PC-3 (cell line): ENCODE results near the gene SLC35B4. TPM values are rescaled to one million over a fixed set of nuclear protein-coding genes. Genes with fewer than 3 reads are reported as not detected.

ENCODE experiments used
- ATAC-seq: fragments of 200-7000 bp; cut with Tn5 transposase; 2 replicates; pipeline ENCODE4 v1.9.1; 2020; ENCODE audit warnings: mild to moderate bottlenecking, moderate library complexity
- BruUV-seq: library from RNA; stranded (reverse); fragments of 400-500 nt; replicated peaks from 2 replicates; lab custom pipeline; 2021; lab: Mats Ljungman, UMichigan
- CTCF ChIA-PET: fragments of 300-600 bp; sonication (Branson Sonifier 250); formaldehyde crosslinking; loops from one replicate; lab custom pipeline; 2022; ENCODE audit warnings: antibody characterized with exemption; lab: Charles Lee
- POLR2A ChIA-PET: fragments of 300-600 bp; sonication (Branson Sonifier 250); formaldehyde crosslinking; loops from one replicate; lab custom pipeline; 2022; ENCODE audit warnings: antibody characterized with exemption; ENCODE audit not compliant: unreplicated experiment; lab: Charles Lee
- DNase-seq: peaks from one replicate; pipeline ENCODE4 v3.0.0-alpha.2; 2015
- H2AFZ ChIP-seq: fragments of 300-600 bp; sonication (generic); 2 replicates; pipeline ENCODE4 v1.6.0; 2016; ENCODE audit warnings: antibody characterized with exemption, low read length
- H3F3A ChIP-seq: fragments of 300-600 bp; sonication (generic); one replicate; pipeline ENCODE4 v1.6.0; 2017; ENCODE audit warnings: antibody characterized with exemption, low read length, control low read depth, mild to moderate bottlenecking; ENCODE audit not compliant: unreplicated experiment
- H3K27ac ChIP-seq: fragments of 300-600 bp; sonication (generic); 2 replicates; pipeline ENCODE4 v1.5.1; 2016; ENCODE audit warnings: mild to moderate bottlenecking, low read length
- H3K27me3 ChIP-seq: fragments of 300-600 bp; sonication (generic); 2 replicates; pipeline ENCODE4 v1.6.1; 2016; ENCODE audit warnings: low read length, mixed read lengths
- H3K36me3 ChIP-seq: fragments of 300-600 bp; sonication (generic); 2 replicates; pipeline ENCODE4 v1.6.1; 2016; ENCODE audit warnings: low read depth, mixed run types, low read length, mixed read lengths
- H3K4me1 ChIP-seq: fragments of 300-600 bp; sonication (generic); 2 replicates; pipeline ENCODE4 v1.5.1; 2016; ENCODE audit warnings: low read length; ENCODE audit not compliant: insufficient read depth
- H3K4me2 ChIP-seq: fragments of 300-600 bp; sonication (generic); 2 replicates; pipeline ENCODE4 v1.6.0; 2016; ENCODE audit warnings: low read length
- H3K4me3 ChIP-seq: fragments of 300-600 bp; sonication (generic); 2 replicates; pipeline ENCODE4 v1.5.1; 2016; ENCODE audit warnings: mild to moderate bottlenecking, low read length, mixed read lengths
- H3K79me2 ChIP-seq: fragments of 300-600 bp; sonication (generic); 2 replicates; pipeline ENCODE4 v1.6.1; 2017; ENCODE audit warnings: low read length, mixed read lengths
- H3K9ac ChIP-seq: fragments of 300-600 bp; sonication (generic); 2 replicates; pipeline ENCODE4 v1.6.0; 2016; ENCODE audit warnings: mild to moderate bottlenecking, low read length
- H3K9me2 ChIP-seq: fragments of 300-600 bp; sonication (generic); replicated peaks from 2 replicates; pipeline ENCODE4 v1.6.1; 2016; ENCODE audit warnings: mixed run types, low read length, mixed read lengths
- H3K9me3 ChIP-seq: fragments of 300-600 bp; sonication (generic); 2 replicates; pipeline ENCODE4 v1.6.1; 2016; ENCODE audit warnings: low read length, mixed read lengths
- H4K20me1 ChIP-seq: fragments of 300-600 bp; sonication (generic); 2 replicates; pipeline ENCODE4 v1.6.1; 2016; ENCODE audit warnings: low read length, mixed read lengths
- EZH2 ChIP-seq: fragments of 300-600 bp; sonication (generic); IDR thresholded peaks from one replicate; pipeline ENCODE4 v1.6.1; 2017; ENCODE audit warnings: antibody characterized with exemption, mild to moderate bottlenecking, low read length; ENCODE audit not compliant: unreplicated experiment
- EZH2phosphoT487 ChIP-seq: fragments of 300-600 bp; sonication (generic); IDR thresholded peaks from 2 replicates; pipeline ENCODE4 v1.6.1; 2018; ENCODE audit warnings: mild to moderate bottlenecking, antibody characterized with exemption, low read length, borderline replicate concordance
- intact Hi-C: fragments of 100-400 bp; cut with micrococcal nuclease; formaldehyde crosslinking; loops from 2 replicates; pipeline ENCODE4 v1.9.0; 2023
- total RNA-seq: library from RNA; depleted of rRNA; stranded (reverse); fragments of >200 nt; gene quantifications from 2 replicates; pipeline ENCODE4 v1.2.3, GENCODE V29; 2014
- TF ChIP-seq, protein P1 (sequence below): fragments of 300-600 bp; sonication (generic); conservative IDR thresholded peaks from 2 replicates; pipeline ENCODE4 v1.5.1; 2017; ENCODE audit warnings: antibody characterized with exemption, low read depth, mild to moderate bottlenecking, low read length

SLC35B4 gene
- total RNA-seq, 1 experiment from 2014 or later, result 34.2 TPM

DNA sequence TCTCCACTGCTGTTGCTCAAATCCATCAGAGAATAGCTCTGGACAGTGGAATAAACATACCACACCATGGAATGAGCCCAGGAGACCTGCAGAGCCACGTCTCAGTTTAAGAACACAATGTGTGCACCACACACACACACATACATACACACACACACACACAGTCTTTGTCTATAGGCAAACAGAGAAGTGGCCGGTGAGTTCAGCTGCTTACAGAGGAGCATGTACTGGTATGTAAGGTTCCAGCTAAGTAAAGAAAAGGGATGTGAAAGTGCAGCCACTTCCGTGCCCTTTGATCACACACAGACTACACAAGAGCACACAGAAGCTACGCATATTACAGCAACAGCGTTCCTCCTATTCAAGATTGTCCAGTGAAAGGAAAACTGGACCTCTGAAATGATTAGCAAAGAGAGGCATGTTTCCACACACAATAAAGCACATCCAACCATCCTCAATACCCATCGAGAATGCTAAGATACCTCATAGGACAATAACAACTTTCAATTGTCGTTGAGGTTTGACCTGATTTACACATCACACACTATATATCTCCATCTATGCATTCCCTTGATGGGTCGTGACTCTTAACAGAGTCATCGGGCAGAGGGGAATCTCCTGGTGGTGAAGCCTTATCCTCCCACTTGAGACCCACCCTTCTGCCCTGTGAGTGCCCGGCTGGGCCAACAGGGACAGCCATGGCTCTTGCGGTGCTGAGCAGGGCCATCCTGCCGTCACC, 23.6 kb downstream of the SLC35B4 start:
- Histone ChIP-seq H3K79me2 (no peaks in the 10 kb centered on the region), H3K27ac (no peak overlapping the region), H3K9ac (no peak overlapping the region), H3K27me3 (no peaks in the 10 kb centered on the region), H3K4me1 (peaks cover 10% of the 10 kb centered on the region; the same call in 1 of the 2 replicates), H3K4me3 (no peak overlapping the region), H3K9me3 (no peaks in the 10 kb centered on the region), H3K4me2 (no peak overlapping the region), H3F3A (no peaks in the 10 kb centered on the region), H3K36me3 (peaks cover 9% of the 10 kb centered on the region), H3K9me2 (no peaks in the 10 kb centered on the region), H4K20me1 (no peaks in the 10 kb centered on the region), H2AFZ (no peak overlapping the region)
- ChIA-PET CTCF (no interaction called here), POLR2A (no interaction called here)
- BruUV-seq, result no TSS peak
- intact Hi-C loops, result no loop called here
- no peak for TF ChIP-seq EZH2
- TF ChIP-seq, protein P1, sequence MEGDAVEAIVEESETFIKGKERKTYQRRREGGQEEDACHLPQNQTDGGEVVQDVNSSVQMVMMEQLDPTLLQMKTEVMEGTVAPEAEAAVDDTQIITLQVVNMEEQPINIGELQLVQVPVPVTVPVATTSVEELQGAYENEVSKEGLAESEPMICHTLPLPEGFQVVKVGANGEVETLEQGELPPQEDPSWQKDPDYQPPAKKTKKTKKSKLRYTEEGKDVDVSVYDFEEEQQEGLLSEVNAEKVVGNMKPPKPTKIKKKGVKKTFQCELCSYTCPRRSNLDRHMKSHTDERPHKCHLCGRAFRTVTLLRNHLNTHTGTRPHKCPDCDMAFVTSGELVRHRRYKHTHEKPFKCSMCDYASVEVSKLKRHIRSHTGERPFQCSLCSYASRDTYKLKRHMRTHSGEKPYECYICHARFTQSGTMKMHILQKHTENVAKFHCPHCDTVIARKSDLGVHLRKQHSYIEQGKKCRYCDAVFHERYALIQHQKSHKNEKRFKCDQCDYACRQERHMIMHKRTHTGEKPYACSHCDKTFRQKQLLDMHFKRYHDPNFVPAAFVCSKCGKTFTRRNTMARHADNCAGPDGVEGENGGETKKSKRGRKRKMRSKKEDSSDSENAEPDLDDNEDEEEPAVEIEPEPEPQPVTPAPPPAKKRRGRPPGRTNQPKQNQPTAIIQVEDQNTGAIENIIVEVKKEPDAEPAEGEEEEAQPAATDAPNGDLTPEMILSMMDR, result no peak
- TF ChIP-seq EZH2phosphoT487, result no peak
- ATAC-seq (no peak), DNase-seq (no peak)

DNA sequence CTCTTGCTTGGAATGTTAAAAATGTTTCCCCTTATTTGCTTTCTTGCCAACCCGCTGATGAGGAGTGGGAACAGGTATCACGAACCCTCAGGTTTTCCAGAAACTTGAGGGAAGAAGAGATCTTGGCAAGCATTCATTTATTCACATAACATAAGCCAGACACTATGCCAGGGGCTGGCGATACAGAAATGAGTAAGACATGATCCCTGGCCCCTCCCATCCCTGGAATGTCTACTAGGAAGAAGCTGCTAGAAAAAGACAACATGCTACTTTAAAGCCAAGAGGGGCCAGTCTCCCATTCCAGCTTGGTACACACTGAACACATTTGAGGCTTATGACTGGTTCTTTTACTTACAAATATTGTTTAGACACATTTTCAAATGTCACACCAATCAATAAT, 26.4 kb downstream of the SLC35B4 start:
- Histone ChIP-seq H3K4me3 (no peak overlapping the region), H3K27me3 (no peaks in the 10 kb centered on the region), H3K27ac (no peak overlapping the region), H3K9me3 (no peaks in the 10 kb centered on the region), H3K9ac (no peak overlapping the region), H4K20me1 (no peaks in the 10 kb centered on the region), H3K4me1 (peaks cover 10% of the 10 kb centered on the region; the same call in 1 of the 2 replicates), H2AFZ (no peak overlapping the region), H3K4me2 (no peak overlapping the region), H3K36me3 (no peaks in the 10 kb centered on the region), H3F3A (no peaks in the 10 kb centered on the region), H3K79me2 (no peaks in the 10 kb centered on the region), H3K9me2 (no peaks in the 10 kb centered on the region)
- no peak for TF ChIP-seq EZH2phosphoT487
- TF ChIP-seq, protein P1, result no peak
- no peak for TF ChIP-seq EZH2
- ATAC-seq, result peak; percentile 94
- peak; percentile 66 for DNase-seq
- ChIA-PET POLR2A (no interaction called here), CTCF (no interaction called here)
- BruUV-seq, result no TSS peak
- intact Hi-C loops, result no loop called here

DNA sequence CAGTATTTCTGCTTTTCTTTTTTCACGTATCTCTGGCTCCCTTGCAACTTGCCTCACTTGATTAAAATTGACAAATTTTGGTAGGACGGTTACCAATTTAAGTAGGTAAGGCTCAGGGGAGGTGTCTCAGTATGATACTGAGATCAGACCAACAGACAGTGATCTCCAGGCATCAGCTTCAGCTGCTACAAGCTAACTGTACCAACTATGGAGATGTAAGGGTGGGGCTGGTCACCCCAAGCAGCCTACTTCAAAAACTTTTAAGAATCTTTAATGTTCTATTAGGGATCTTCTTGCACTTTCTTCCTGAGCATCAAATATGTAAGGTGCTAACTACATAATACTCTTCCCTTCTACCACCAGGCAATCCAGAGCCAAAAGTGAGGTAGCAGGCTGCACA, 26.9 kb downstream of the SLC35B4 start:
- DNase-seq (no peak), ATAC-seq (no peak)
- Histone ChIP-seq H3K27ac (no peak overlapping the region), H4K20me1 (no peaks in the 10 kb centered on the region), H3K4me2 (no peak overlapping the region), H3K4me1 (peaks cover 10% of the 10 kb centered on the region; the same call in 1 of the 2 replicates), H3K36me3 (no peaks in the 10 kb centered on the region), H3K4me3 (no peak overlapping the region), H3K79me2 (no peaks in the 10 kb centered on the region), H3K9ac (no peak overlapping the region), H3F3A (no peaks in the 10 kb centered on the region), H3K9me2 (no peaks in the 10 kb centered on the region), H3K27me3 (no peaks in the 10 kb centered on the region), H2AFZ (no peak overlapping the region), H3K9me3 (no peaks in the 10 kb centered on the region)
- CTCF ChIA-PET, result no interaction called here
- POLR2A ChIA-PET, result no interaction called here
- intact Hi-C loops, result no loop called here
- TF ChIP-seq EZH2phosphoT487 (no peak), EZH2 (no peak)
- TF ChIP-seq, protein P1, result no peak
- BruUV-seq, result no TSS peak
